WTC11 (cell line): Measurements from ENCODE around the gene PPOX. TPM values are rescaled to one million over a fixed set of nuclear protein-coding genes. Genes with fewer than 3 reads are reported as not detected.

ENCODE experiments used
- ATAC-seq: fragments of 200-7000 bp; cut with Tn5 transposase; 2 replicates; pipeline ENCODE4 v1.10.0; 2021; ENCODE audit warnings: mild to moderate bottlenecking, moderate library complexity
- CTCF ChIA-PET: fragments of 300-600 bp; sonication (Branson Sonifier 250); formaldehyde crosslinking; loops from one replicate; lab custom pipeline; 2021; ENCODE audit warnings: antibody characterized with exemption; lab: Charles Lee
- POLR2A ChIA-PET: fragments of 350-600 bp; sonication (Branson Sonifier 250); formaldehyde crosslinking; loops from one replicate; lab custom pipeline; 2021; ENCODE audit warnings: antibody characterized with exemption; lab: Charles Lee
- DNase-seq: peaks from one replicate; pipeline ENCODE4 v3.0.0; 2021; ENCODE audit warnings: low spot score
- H3K27ac Mint-ChIP-seq: 2 replicates; pipeline ENCODE4 v1.8.0; 2021; ENCODE audit warnings: mixed read lengths
- H3K27me3 Mint-ChIP-seq: 2 replicates; pipeline ENCODE4 v1.8.0; 2021; ENCODE audit warnings: low read depth, mild to moderate bottlenecking, moderate library complexity, mixed read lengths
- H3K36me3 Mint-ChIP-seq: 2 replicates; pipeline ENCODE4 v1.8.0; 2021; ENCODE audit warnings: mixed read lengths
- H3K4me1 Mint-ChIP-seq: 2 replicates; pipeline ENCODE4 v1.8.0; 2022; ENCODE audit warnings: mixed read lengths
- H3K4me3 Mint-ChIP-seq: 2 replicates; pipeline ENCODE4 v1.8.0; 2021; ENCODE audit warnings: mild to moderate bottlenecking, moderate library complexity, mixed read lengths
- H3K9me3 Mint-ChIP-seq: 2 replicates; pipeline ENCODE4 v1.8.0; 2021; ENCODE audit warnings: mixed read lengths
- ATF1 ChIP-seq: sonication (generic); formaldehyde crosslinking; IDR thresholded peaks from 2 replicates; pipeline ENCODE4 v1.8.1; 2023; ENCODE audit warnings: mild to moderate bottlenecking, moderate library complexity, missing genetic modification reagents
- E2F4 ChIP-seq: sonication (generic); formaldehyde crosslinking; IDR thresholded peaks from 2 replicates; pipeline ENCODE4 v1.8.1; 2022; ENCODE audit warnings: low read depth, mild to moderate bottlenecking, moderate library complexity, missing genetic modification reagents, borderline replicate concordance
- ERG ChIP-seq: fragments of 250-450 bp; sonication (Bioruptor Pico); IDR thresholded peaks from 2 replicates; pipeline ENCODE4 v1.8.0; 2021; ENCODE audit warnings: mild to moderate bottlenecking
- GTF2I ChIP-seq: fragments of 250-450 bp; sonication (Bioruptor Pico); conservative IDR thresholded peaks from 2 replicates; pipeline ENCODE4 v1.4.0; 2021; ENCODE audit warnings: mild to moderate bottlenecking
- HMGA2 ChIP-seq: fragments of 250-450 bp; sonication (Bioruptor Pico); IDR thresholded peaks from 2 replicates; pipeline ENCODE4 v1.4.0; 2021; ENCODE audit warnings: mild to moderate bottlenecking, moderate library complexity
- MXD4 ChIP-seq: fragments of 250-450 bp; sonication (Bioruptor Pico); IDR thresholded peaks from 2 replicates; pipeline ENCODE4 v1.8.0; 2021; ENCODE audit warnings: mild to moderate bottlenecking, moderate library complexity, borderline replicate concordance
- MYBL2 ChIP-seq: sonication (generic); formaldehyde crosslinking; IDR thresholded peaks from 2 replicates; pipeline ENCODE4 v1.8.1; 2023; ENCODE audit warnings: mild to moderate bottlenecking, moderate library complexity, missing genetic modification reagents
- NR3C1 ChIP-seq: sonication (generic); formaldehyde crosslinking; conservative IDR thresholded peaks from 2 replicates; pipeline ENCODE4 v1.8.1; 2023; ENCODE audit warnings: low read depth, mild to moderate bottlenecking, missing genetic modification reagents
- PRDM15 ChIP-seq: sonication (generic); formaldehyde crosslinking; IDR thresholded peaks from 2 replicates; pipeline ENCODE4 v1.8.0; 2022; ENCODE audit warnings: missing genetic modification reagents
- PRRX2 ChIP-seq: fragments of 250-450 bp; sonication (Bioruptor Pico); IDR thresholded peaks from 2 replicates; pipeline ENCODE4 v1.8.0; 2021; ENCODE audit warnings: mild to moderate bottlenecking
- RELA ChIP-seq: sonication (generic); formaldehyde crosslinking; IDR thresholded peaks from 2 replicates; pipeline ENCODE4 v1.8.1; 2022; ENCODE audit warnings: missing genetic modification reagents, mild to moderate bottlenecking, borderline replicate concordance
- RORB ChIP-seq: fragments of 250-450 bp; sonication (Bioruptor Pico); IDR thresholded peaks from 2 replicates; pipeline ENCODE4 v1.9.0; 2021; ENCODE audit warnings: mild to moderate bottlenecking
- SOX15 ChIP-seq: fragments of 250-450 bp; sonication (Bioruptor Pico); IDR thresholded peaks from 2 replicates; pipeline ENCODE4 v1.9.0; 2021; ENCODE audit warnings: mild to moderate bottlenecking
- TCF7 ChIP-seq: sonication (generic); formaldehyde crosslinking; IDR thresholded peaks from 2 replicates; pipeline ENCODE4 v1.8.0; 2022; ENCODE audit warnings: mild to moderate bottlenecking, low read depth, missing genetic modification reagents, moderate library complexity
- USF2 ChIP-seq: sonication (generic); formaldehyde crosslinking; IDR thresholded peaks from 2 replicates; pipeline ENCODE4 v1.8.1; 2023; ENCODE audit warnings: mild to moderate bottlenecking, missing genetic modification reagents, moderate library complexity
- ZNF138 ChIP-seq: sonication (generic); formaldehyde crosslinking; conservative IDR thresholded peaks from 2 replicates; pipeline ENCODE4 v1.8.1; 2022; ENCODE audit warnings: mild to moderate bottlenecking, moderate library complexity, missing genetic modification reagents
- ZNF263 ChIP-seq: sonication (generic); formaldehyde crosslinking; IDR thresholded peaks from 2 replicates; pipeline ENCODE4 v1.8.1; 2022; ENCODE audit warnings: low read depth, mild to moderate bottlenecking, moderate library complexity, missing genetic modification reagents
- ZNF317 ChIP-seq: sonication (generic); formaldehyde crosslinking; IDR thresholded peaks from 2 replicates; pipeline ENCODE4 v1.8.1; 2023; ENCODE audit warnings: low read depth, mild to moderate bottlenecking, moderate library complexity, missing genetic modification reagents, borderline replicate concordance
- ZNF423 ChIP-seq: fragments of 250-450 bp; sonication (Bioruptor Pico); IDR thresholded peaks from 2 replicates; pipeline ENCODE4 v2.1.2; 2022; ENCODE audit warnings: mild to moderate bottlenecking, moderate library complexity
- ZNF425 ChIP-seq: fragments of 250-450 bp; sonication (Bioruptor Pico); conservative IDR thresholded peaks from 2 replicates; pipeline ENCODE4 v1.9.0; 2021; ENCODE audit warnings: mild to moderate bottlenecking
- total RNA-seq: library from RNA; stranded (reverse); gene quantifications from 3 replicates; pipeline ENCODE4 v1.2.3, GENCODE V29; 2021

Gene PPOX
- total RNA-seq, 1 experiment from 2014 or later, result 44.8 TPM

GRCh38 chr1:161160671-161161145 lies 5.5 kb upstream of the PPOX start:
- Mint-ChIP-seq H3K27ac (no peak overlapping the region), H3K4me1 (peaks cover 24% of the 10 kb centered on the region), H3K9me3 (no peaks in the 10 kb centered on the region), H3K27me3 (no peaks in the 10 kb centered on the region), H3K4me3 (peak overlapping the region; percentile 84), H3K36me3 (peaks cover 22% of the 10 kb centered on the region)
- POLR2A ChIA-PET, result no interaction called here
- ATAC-seq, result no peak
- DNase-seq, result no peak
- CTCF ChIA-PET, result no interaction called here
- TF ChIP-seq PRRX2 (CRISPR knock-in tag) (no peak), ZNF423 (CRISPR knock-in tag) (no peak), NR3C1 (CRISPR knock-in tag) (no peak), SOX15 (no peak), ZNF317 (CRISPR knock-in tag) (no peak), ZNF138 (CRISPR knock-in tag) (no peak), ERG (CRISPR knock-in tag) (no peak), RORB (no peak), ZNF263 (CRISPR knock-in tag) (no peak)

- Mint-ChIP-seq H3K36me3 (peaks cover 22% of the 10 kb centered on the region), H3K9me3 (no peaks in the 10 kb centered on the region), H3K27ac (0 out of 2 replicates have a peak overlapping the region, but pooled peaks have one; percentile 15), H3K27me3 (no peaks in the 10 kb centered on the region), H3K4me3 (no peak overlapping the region), H3K4me1 (peaks cover 24% of the 10 kb centered on the region)
- ChIA-PET POLR2A (interaction anchor here (1.0 kb wide), 1 partner anchor 27 kb away, joined by 3 read pairs; no protein-coding TSS in a partner anchor), CTCF (no interaction called here)
- DNase-seq (no peak), ATAC-seq (no peak)
- no peak for TF ChIP-seq TCF7 (CRISPR knock-in tag)
- TF ChIP-seq ZNF425, result no peak
- no peak for TF ChIP-seq HMGA2 (CRISPR knock-in tag)
- no peak for TF ChIP-seq ATF1 (CRISPR knock-in tag)
Measured at GRCh38 chr1:161161652-161162051, 4.6 kb upstream of the PPOX start.

GRCh38 chr1:161162052-161162451 lies 4.2 kb upstream of the PPOX start:
- H3K27me3 Mint-ChIP-seq, result no peaks in the 10 kb centered on the region
- CTCF ChIA-PET, result no interaction called here
- H3K4me1 Mint-ChIP-seq, result peaks cover 26% of the 10 kb centered on the region
- ATAC-seq, result no peak
- no peak overlapping the region for H3K4me3 Mint-ChIP-seq
- POLR2A ChIA-PET, result interaction anchor here (1.0 kb wide), 1 partner anchor 27 kb away, joined by 3 read pairs; no protein-coding TSS in a partner anchor
- H3K36me3 Mint-ChIP-seq, result peaks cover 21% of the 10 kb centered on the region
- 0 out of 2 replicates have a peak overlapping the region, but pooled peaks have one; percentile 15 for H3K27ac Mint-ChIP-seq
- H3K9me3 Mint-ChIP-seq, result no peaks in the 10 kb centered on the region
- no peak for DNase-seq
- TF ChIP-seq MXD4 (no peak), MYBL2 (no peak), E2F4 (CRISPR knock-in tag) (no peak), PRDM15 (CRISPR knock-in tag) (no peak), PRRX2 (CRISPR knock-in tag) (no peak), ZNF138 (CRISPR knock-in tag) (no peak), USF2 (CRISPR knock-in tag) (no peak), GTF2I (no peak), RELA (CRISPR knock-in tag) (no peak), ERG (CRISPR knock-in tag) (no peak)
